G401 (cell line): ENCODE results near the gene ESPNL. TPM values are rescaled to one million over a fixed set of nuclear protein-coding genes. Genes with fewer than 3 reads are reported as not detected.

Source experiments
- DNase-seq: peaks from one replicate; pipeline ENCODE4 v3.0.0-alpha.2; 2015; ENCODE audit warnings: low spot score
- in situ Hi-C: cut with HindIII; loops from 2 replicates; pipeline ENCODE4 v1.10.0; 2016; ENCODE audit warnings: low sequenced_read_pairs, mixed read lengths
- total RNA-seq: library from RNA; depleted of rRNA; stranded (reverse); fragments of >200 nt; shearing (Covaris generic); gene quantifications from 2 replicates; pipeline ENCODE4 v1.2.3, GENCODE V29; 2014

Gene ESPNL
- total RNA-seq, 1 experiment from 2014 or later = 19.3 TPM

- no peak for DNase-seq
- in situ Hi-C loops = no loop called here
Observed at GRCh38 chr2:238125127-238125885, 25.2 kb downstream of the ESPNL start.

- in situ Hi-C loops = no loop called here
- no peak for DNase-seq
Observed at GRCh38 chr2:238126338-238126737, 26.2 kb downstream of the ESPNL start.

- in situ Hi-C loops = no loop called here
- no peak for DNase-seq
Observed at GRCh38 chr2:238126775-238127164, 26.6 kb downstream of the ESPNL start.

- in situ Hi-C loops = no loop called here
- no peak for DNase-seq
Observed at GRCh38 chr2:238127165-238128060, 27.3 kb downstream of the ESPNL start.

GRCh38 chr2:238128061-238128440 is 27.9 kb downstream of the ESPNL start:
- in situ Hi-C loops = no loop called here
- no peak for DNase-seq

- in situ Hi-C loops = no loop called here
- no peak for DNase-seq
Observed at GRCh38 chr2:238128534-238129001, 28.4 kb downstream of the ESPNL start.

DNA sequence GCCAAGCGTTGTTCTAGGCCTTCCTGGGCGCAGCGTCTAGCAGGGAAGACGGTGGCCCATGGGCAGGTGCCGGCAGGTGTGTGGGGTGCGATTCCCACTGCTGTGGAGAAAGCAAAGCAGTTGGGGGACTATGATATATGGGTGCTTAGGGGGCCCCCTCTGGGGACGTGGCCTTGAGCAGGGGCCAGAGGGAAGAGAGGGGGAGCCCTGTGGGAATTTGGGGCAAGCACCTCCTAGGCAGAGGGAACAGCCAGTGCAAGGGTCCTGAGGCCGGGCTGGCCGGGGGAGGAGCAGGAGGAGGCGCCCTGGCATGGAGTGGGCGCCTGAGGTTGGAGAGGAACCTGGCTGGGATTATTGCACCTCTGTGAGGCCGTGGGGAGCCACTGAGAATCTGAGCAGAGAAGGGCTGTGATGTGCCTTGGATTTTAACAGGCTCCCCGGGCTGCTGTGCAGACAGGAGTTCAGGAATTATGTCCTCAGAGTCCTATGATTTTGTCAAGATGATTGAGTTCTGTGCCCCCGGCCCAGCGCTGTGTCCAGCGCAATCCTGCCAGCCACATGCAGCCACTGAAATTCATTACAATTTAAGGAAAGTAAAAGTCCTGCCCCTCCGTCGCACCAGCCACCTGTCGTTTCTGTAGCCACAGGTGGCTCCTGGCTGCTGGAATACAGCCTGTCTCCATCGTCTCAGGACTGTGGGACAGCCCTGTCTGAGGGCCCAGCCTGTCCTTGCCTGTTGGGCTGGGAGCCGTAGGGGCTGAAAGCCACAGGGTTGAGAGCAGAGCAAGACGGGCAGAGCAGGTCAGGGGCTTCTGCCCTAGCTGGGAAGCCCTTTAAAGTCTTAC is 29.2 kb downstream of the ESPNL start:
- DNase-seq = no peak
- in situ Hi-C loops = no loop called here

GRCh38 chr2:238130111-238130695 is 30.1 kb downstream of the ESPNL start:
- no peak for DNase-seq
- in situ Hi-C loops = no loop called here

DNA sequence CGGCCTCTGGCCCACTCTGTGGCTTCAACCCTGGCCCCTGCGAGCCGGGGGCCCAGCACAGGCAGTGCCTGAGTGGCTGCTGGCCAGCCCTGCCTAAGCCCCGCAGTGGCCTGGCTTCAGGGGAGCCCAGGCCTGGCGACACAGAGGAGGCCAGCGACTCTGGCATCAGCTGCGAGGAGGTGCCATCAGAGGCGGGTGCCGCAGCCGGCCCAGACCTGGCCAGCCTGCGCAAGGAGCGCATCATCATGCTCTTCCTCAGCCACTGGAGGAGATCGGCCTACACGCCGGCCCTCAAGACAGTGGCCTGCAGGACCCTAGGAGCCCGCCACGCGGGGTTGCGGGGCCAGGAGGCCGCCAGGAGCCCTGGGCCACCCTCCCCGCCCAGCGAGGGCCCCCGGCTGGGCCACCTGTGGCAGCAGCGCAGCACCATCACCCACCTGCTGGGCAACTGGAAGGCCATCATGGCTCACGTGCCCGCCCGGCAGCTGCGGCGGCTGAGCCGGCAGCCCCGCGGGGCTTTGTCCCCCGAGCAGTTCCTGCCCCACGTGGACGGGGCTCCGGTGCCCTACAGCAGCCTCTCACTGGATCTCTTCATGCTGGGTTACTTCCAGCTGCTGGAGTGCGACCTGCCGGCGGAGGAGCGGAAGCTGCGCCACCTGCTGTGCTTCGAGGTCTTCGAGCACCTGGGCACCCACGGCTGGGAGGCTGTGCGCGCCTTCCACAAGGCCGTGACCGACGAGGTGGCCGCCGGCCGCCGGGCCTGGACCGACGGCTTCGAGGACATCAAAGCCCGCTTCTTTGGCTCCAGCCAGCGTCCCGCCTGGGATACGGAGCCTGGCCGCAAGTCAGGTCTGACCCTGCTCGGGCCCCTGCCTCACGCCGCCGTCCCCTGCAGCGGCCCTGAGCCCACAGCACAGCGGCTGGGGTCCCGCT is 30.8 kb downstream of the ESPNL start:
- DNase-seq = no peak
- in situ Hi-C loops = no loop called here

DNA sequence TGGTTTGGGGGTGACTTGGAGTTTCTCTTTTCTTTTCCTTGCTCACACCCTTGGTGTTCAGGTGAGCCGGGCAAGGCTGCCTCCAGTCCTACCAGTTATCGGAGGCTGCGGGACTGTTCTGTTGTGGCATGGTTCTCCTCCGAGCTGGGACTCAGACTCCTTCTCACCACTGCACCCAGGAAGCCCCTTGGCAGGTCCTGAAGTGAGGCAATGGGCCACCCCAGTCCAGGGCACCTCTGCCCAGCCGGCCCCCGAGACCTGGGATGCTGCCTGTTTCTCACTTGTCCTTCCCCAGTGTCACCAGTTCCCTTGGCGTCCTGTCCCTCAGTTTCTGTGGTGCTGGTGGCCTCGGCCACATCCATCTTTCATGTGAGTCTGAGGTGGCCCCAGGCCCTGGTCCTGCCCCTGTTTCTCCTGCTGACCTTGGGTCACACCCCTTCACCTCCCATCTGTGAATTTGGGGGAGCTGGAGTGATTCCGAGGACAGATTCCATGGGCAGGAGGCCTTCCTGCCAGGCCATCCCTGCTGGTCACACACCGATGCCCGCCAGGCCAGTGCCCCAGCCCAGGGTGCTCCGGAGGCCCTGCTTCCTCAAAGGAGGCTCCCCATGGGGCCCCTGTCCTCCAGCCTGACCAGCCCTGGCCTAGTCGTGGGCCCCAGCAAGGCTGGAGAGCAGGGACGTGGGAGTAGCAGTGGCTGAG is 31.8 kb downstream of the ESPNL start:
- in situ Hi-C loops = no loop called here
- no peak for DNase-seq

GRCh38 chr2:238132463-238133450 is 32.6 kb downstream of the ESPNL start:
- in situ Hi-C loops = no loop called here
- no peak for DNase-seq

- in situ Hi-C loops = no loop called here
- no peak for DNase-seq
Observed at GRCh38 chr2:238133499-238134392, 33.6 kb downstream of the ESPNL start.

DNA sequence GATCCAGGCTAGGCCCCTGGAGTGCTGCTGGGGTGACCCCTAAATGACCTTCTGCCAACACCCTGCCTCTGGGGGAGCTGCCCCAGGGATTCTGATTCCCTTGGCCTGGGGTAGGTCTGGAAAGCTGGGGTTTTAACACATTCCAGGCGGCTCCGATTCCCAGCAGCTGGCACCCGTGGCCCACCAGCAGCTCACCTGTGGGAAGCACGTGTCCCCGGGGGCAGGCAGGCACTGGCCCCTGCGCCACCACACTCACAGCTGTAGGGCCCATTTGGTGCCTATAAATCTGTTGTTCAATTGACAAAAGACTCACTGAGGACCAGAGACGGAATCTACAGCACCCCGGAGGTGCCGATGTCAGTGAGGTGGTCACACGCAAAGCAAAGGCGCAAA is 34.2 kb downstream of the ESPNL start:
- DNase-seq = no peak
- in situ Hi-C loops = no loop called here

GRCh38 chr2:238135601-238136150 is 35.5 kb downstream of the ESPNL start:
- no peak for DNase-seq
- in situ Hi-C loops = no loop called here

- in situ Hi-C loops = no loop called here
- no peak for DNase-seq
Observed at GRCh38 chr2:238136820-238137537, 36.8 kb downstream of the ESPNL start.
